Spinal cord (tissue), 10 donors: ENCODE results near the gene KLF9. TPM values are rescaled to one million over a fixed set of nuclear protein-coding genes. Genes with fewer than 3 reads are reported as not detected.
A peak's percentile ranks its signal among the peaks of the same experiment; 100 is the strongest.

ENCODE experiments used
- DNase-seq, 6 donors: peaks; one replicate each; pipeline versions ENCODE4 v3.0.0 to v3.0.0-alpha.2; 2013 to 2015; ENCODE audit warnings: low spot score in 6 of 6, low read depth in 4 of 6
- H3K27ac ChIP-seq: one replicate; pipeline ENCODE4 v1.5.1; 2013; ENCODE audit warnings: low read depth, low read length, control low read depth
- H3K27me3 ChIP-seq: one replicate; pipeline ENCODE4 v1.6.1; 2013; ENCODE audit warnings: low read length; ENCODE audit not compliant: control insufficient read depth, insufficient read depth
- H3K36me3 ChIP-seq: one replicate; pipeline ENCODE4 v1.6.1; 2013; ENCODE audit warnings: low read length; ENCODE audit not compliant: control insufficient read depth, insufficient read depth
- H3K4me1 ChIP-seq: one replicate; pipeline ENCODE4 v1.6.1; 2013; ENCODE audit warnings: low read length; ENCODE audit not compliant: control insufficient read depth, insufficient read depth
- H3K4me3 ChIP-seq: one replicate; pipeline ENCODE4 v1.5.1; 2013; ENCODE audit warnings: low read depth, low read length, control low read depth
- H3K9me3 ChIP-seq: one replicate; pipeline ENCODE4 v1.6.1; 2013; ENCODE audit warnings: low read length; ENCODE audit not compliant: control insufficient read depth, insufficient read depth
- WGBS: methylation state at CpG from one replicate; pipeline ENCODE4 v1.1.5; 2013; ENCODE audit warnings: missing lambda C conversion rate; ENCODE audit not compliant: insufficient coverage; 5-methylcytosine and 5-hydroxymethylcytosine counted together
- polyA plus RNA-seq, 2 donors: library from polyadenylated mRNA; unstranded; fragments of 120-200 nt; gene quantifications; one replicate each; pipeline ENCODE4 v1.2.1, GENCODE V29; 2013; ENCODE audit not compliant: insufficient read length in 2 of 2
- total RNA-seq, 2 donors: library from RNA; depleted of rRNA in 1 of 2; stranded (reverse); fragments of 120-200 nt in 1 of 2; fragments of >200 nt in 1 of 2; gene quantifications; one replicate each; pipeline versions ENCODE4 v1.2.3 to v1.2.4, GENCODE V29; 2013 to 2014
- donor health status: healthy.

KLF9 gene
- total and polyA plus RNA-seq, 4 donors, result 8.5 to 25.3 (median 10.6) TPM

DNA sequence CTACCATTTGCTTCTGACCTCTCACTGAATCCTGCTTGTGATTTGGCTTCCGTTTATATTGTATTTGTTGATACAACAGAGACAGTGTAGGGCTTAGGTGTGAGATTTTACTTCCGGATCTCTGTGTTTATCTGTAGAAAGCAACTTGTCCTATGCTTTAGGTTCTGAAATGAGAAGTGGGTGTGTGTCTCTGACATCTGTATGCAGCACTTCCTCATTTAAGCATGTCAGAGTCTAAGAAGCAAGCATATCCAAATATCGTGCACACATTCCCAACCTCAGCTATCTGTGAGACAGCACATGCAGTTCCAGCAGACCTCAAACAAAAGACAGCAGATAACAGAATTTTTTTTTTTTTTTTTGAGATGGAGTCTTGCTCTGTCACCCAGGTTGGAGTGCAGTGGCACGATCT is 16.3 kb downstream of the KLF9 start:
- Histone ChIP-seq H3K4me1 (peaks cover 6% of the 10 kb centered on the region), H3K27ac (no peak overlapping the region), H3K27me3 (no peaks in the 10 kb centered on the region), H3K36me3 (no peaks in the 10 kb centered on the region), H3K9me3 (no peaks in the 10 kb centered on the region), H3K4me3 (no peak overlapping the region)
- no peak for DNase-seq
- 80% methylated on average over 2 of the region's 4 CpGs for WGBS

DNA sequence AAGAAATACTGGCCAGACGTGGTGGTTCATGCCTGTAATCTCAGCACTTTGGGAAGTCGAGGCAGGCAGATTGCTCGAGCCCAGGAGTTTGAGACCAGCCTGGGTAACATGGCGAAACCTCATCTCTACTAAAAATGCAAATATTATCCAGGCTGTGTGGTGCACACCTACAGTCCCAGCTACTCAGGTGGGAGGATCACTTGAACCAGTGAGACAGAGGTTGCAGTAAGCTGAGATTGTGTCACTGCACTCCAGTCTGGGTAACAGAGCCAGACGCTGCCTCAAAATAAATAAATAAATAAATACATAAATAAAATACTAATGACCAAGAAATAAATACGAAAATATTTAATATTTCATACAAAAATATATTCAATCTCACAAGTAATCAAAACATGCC is 18.8 kb downstream of the KLF9 start:
- Histone ChIP-seq H3K4me1 (peaks cover 9% of the 10 kb centered on the region), H3K36me3 (no peaks in the 10 kb centered on the region), H3K9me3 (no peaks in the 10 kb centered on the region), H3K27me3 (no peaks in the 10 kb centered on the region), H3K4me3 (no peak overlapping the region), H3K27ac (no peak overlapping the region)
- no CpG with 5 or more reads among the region's 6 CpGs for WGBS
- DNase-seq, result no peak

DNA sequence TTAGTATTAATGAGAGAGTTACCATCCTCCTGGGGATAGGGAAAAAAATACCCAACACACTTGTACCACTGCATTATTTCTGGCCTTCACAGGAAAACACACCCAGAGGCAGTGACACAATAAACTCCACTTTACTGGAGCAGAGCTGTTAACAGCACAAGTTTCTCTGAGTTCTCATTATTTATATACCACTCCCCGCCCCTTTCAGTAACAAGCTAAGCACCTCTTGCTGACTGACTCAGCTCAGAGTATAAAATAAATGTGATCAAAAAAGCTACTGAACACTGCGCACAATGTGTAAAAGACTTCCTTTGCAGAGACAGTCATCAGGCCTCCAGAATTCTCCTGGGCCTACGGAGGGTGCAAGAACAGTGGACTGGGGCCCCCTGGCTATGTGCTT is 21.6 kb downstream of the KLF9 start:
- H3K27ac ChIP-seq, result peak overlapping the region; percentile 3
- H3K36me3 ChIP-seq, result no peaks in the 10 kb centered on the region
- no peaks in the 10 kb centered on the region for H3K9me3 ChIP-seq
- no peaks in the 10 kb centered on the region for H3K27me3 ChIP-seq
- H3K4me3 ChIP-seq, result no peak overlapping the region
- 56% methylated on average over 2 of the region's 3 CpGs for WGBS
- peaks cover 15% of the 10 kb centered on the region for H3K4me1 ChIP-seq
- DNase-seq, result no peak

DNA sequence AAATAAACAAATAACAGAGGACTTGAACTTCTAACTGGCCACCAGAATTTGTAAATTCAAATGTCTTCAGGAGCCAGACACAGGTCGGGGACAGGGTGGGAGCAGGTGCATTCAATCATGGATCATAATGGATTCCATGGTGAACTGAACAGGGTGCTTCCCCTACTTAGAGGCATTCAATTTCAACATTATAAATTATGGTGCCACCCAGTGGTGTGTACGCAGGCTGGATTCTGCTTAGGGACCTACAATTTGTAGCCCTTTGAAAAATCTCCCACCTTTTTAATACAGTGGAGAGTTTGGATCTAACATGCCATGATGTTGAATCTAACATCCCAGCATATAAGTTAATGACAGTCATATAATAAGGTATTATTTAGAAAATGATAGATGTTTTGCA is 22.3 kb downstream of the KLF9 start:
- Histone ChIP-seq H3K4me3 (no peak overlapping the region), H3K4me1 (peaks cover 15% of the 10 kb centered on the region), H3K9me3 (no peaks in the 10 kb centered on the region), H3K27ac (no peak overlapping the region), H3K27me3 (no peaks in the 10 kb centered on the region), H3K36me3 (no peaks in the 10 kb centered on the region)
- WGBS, result 29% methylated on average over 1 of the region's 2 CpGs
- peak in 1 of 6 donors; percentile 29 for DNase-seq

DNA sequence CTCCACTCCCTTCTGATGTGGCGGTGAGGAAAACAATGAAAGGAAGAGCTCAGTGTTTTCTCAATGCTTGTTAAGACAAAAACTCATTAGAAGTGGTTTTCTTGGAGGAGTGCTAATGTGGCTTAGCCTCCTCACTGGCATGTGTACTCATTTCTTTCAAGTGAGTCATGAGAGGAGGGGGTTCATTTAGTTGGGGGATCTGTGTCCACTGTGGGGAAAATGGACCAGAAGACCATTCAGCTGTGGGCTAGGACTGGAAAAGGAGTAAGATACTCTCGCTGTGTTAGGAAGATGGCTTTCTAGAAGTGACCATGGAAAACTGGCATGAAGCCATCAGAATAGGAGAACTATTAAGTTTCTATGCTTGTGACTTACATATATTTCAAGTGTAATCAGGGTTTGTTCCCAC is 23.5 kb downstream of the KLF9 start:
- 100% methylated on average over 1 of the region's 2 CpGs for WGBS
- no peak for DNase-seq
- H3K4me3 ChIP-seq, result no peak overlapping the region
- H3K9me3 ChIP-seq, result no peaks in the 10 kb centered on the region
- H3K27me3 ChIP-seq, result no peaks in the 10 kb centered on the region
- H3K27ac ChIP-seq, result no peak overlapping the region
- no peaks in the 10 kb centered on the region for H3K36me3 ChIP-seq
- H3K4me1 ChIP-seq, result peaks cover 15% of the 10 kb centered on the region

DNA sequence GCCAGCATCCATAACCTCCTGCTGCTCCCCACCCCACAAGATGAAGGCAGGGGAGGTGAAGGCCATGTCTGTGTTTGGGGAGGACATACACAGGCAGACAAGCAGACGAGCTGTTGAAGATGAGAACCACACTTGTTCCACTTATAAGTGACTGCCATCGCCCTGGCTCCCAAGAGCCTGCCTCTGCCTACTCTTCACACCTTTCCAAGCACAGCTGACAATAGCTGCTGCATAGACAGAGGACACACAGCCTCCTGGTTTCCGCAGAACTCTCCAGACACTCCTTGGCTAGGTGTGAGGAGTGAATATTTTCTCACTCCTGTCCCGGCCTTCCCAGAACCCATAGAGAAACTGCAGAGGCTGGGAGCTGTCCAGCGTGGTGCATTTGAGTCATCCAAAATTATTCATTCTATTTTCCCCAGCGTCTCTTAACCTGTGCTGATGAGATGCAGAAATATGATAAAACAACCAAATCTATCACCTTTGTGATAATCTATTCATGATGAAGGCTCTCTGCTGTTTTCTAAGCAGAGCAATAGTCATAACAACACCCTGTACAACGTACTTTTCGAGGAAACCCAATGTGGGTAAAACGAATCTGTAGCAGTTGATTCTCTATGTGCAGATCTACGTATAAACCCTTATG is 24.7 kb downstream of the KLF9 start:
- H3K36me3 ChIP-seq, result no peaks in the 10 kb centered on the region
- no peak overlapping the region for H3K4me3 ChIP-seq
- no peak overlapping the region for H3K27ac ChIP-seq
- no peaks in the 10 kb centered on the region for H3K27me3 ChIP-seq
- DNase-seq, result peak in 1 of 6 donors; percentile 27
- peaks cover 18% of the 10 kb centered on the region for H3K4me1 ChIP-seq
- WGBS, result no CpG with 5 or more reads among the region's 10 CpGs
- no peaks in the 10 kb centered on the region for H3K9me3 ChIP-seq

DNA sequence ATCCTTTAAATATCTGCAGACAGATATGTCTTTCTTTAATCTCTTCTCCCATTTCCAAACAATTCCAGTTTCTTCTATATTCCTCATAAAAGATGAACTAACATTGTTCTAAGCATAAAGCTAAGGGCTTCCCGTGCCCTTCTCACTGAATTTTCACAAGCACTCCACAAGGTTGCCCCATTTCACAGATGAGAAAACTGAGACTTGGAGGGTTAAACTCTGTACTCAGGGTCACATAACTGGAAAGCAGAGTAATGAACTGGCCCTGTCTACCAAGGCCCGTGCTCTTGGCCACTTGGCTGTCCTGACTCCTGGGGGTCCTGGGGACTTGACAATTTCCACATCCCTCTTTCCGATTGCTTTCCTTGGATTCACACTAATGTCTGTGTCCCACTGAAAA is 25.3 kb downstream of the KLF9 start:
- H3K4me1 ChIP-seq, result peaks cover 18% of the 10 kb centered on the region
- H3K27me3 ChIP-seq, result no peaks in the 10 kb centered on the region
- H3K27ac ChIP-seq, result no peak overlapping the region

DNA sequence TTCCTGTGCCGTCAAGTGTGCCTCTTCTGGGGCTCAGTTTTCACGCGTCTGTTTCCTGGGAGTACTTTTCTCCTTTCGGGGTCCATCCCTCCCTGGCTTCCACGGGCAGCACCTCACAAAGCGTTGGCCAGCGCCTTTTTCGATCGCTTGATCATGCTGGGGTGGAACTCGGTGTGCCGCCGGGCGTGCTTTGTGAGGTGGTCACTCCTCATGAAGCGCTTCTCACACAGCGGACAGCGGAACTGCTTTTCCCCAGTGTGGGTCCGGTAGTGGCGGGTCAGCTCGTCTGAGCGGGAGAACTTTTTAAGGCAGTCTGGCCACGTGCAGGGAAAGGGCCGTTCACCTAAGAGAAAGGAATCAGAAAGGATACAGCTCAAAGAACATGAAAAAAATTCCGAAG is 26.8 kb downstream of the KLF9 start:
- H3K9me3 ChIP-seq, result no peaks in the 10 kb centered on the region
- no peaks in the 10 kb centered on the region for H3K36me3 ChIP-seq
- H3K27ac ChIP-seq, result no peak overlapping the region
- peaks cover 12% of the 10 kb centered on the region for H3K4me1 ChIP-seq
- no peak for DNase-seq
- H3K4me3 ChIP-seq, result no peak overlapping the region
- H3K27me3 ChIP-seq, result no peaks in the 10 kb centered on the region
- WGBS, result 77% methylated on average over 19 of the region's 23 CpGs

More for the DNA sequence above, 25.3 kb downstream of the KLF9 start:
- Histone ChIP-seq H3K4me3 (no peak overlapping the region), H3K36me3 (no peaks in the 10 kb centered on the region), H3K9me3 (no peaks in the 10 kb centered on the region)
- WGBS, result 92% methylated on average over 2 of the region's 3 CpGs
- no peak for DNase-seq

DNA sequence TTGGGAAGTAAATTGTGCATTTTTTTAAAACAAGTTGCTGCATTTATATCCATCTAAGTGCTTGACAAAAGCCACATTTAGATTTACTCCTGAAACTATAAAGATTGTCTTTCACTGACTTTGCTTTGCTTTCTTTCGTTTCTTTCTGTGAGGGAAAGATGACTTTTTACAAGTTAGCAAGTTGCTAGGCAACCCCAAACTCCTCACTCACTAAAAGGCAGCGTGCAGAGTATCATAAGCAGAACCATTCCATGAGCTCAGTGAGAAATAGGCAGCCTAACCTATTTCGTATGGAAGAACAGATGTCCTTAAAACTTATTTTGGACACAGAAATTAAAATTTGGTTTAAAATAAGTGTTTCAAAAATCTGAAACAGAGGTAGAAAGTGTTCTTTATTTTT is 29.0 kb downstream of the KLF9 start:
- no peak overlapping the region for H3K4me3 ChIP-seq
- peak overlapping the region; percentile 72 for H3K27ac ChIP-seq
- H3K9me3 ChIP-seq, result no peaks in the 10 kb centered on the region
- WGBS, result no CpG with 5 or more reads among the region's 3 CpGs
- peaks cover 8% of the 10 kb centered on the region for H3K4me1 ChIP-seq
- DNase-seq, result peak in 5 of 6 donors; percentile 32 to 82 (median 42)
- no peaks in the 10 kb centered on the region for H3K27me3 ChIP-seq
- H3K36me3 ChIP-seq, result no peaks in the 10 kb centered on the region
